ENCODE results near the gene POLK.
"Not testable (repeated sequence)": the region's sequence is repeated elsewhere in the genome, so short reads cannot be mapped to it uniquely, and the experiment has no call there.

Gene POLK

GRCh38 chr5:75511435-75512382, at the start of gene POLK, which contains the start of gene CERT1:
TSS of gene POLK (plus strand) at chr5:75511891.
TSS of gene CERT1 (minus strand) at chr5:75511629. CDS start at chr5:75511207, 422 bp downstream.
- DNase-seq (ENCODE audit: low read depth in 3 of 3) = peak; percentile 93 to 96 (median 94)

GRCh38 chr5:75463726-75464125, 48.0 kb upstream of the POLK start:
- DNase-seq (ENCODE audit: low read depth in 3 of 3) = no peak

- DNase-seq (ENCODE audit: low read depth in 3 of 3) = no peak
Measured at GRCh38 chr5:75465480-75465879, 46.2 kb upstream of the POLK start.

GRCh38 chr5:75466006-75466716, 45.5 kb upstream of the POLK start:
- no peak for DNase-seq (ENCODE audit: low read depth in 3 of 3)

- no peak for DNase-seq (ENCODE audit: low read depth in 3 of 3)
Measured at GRCh38 chr5:75468593-75468992, 43.1 kb upstream of the POLK start.

- no peak for DNase-seq (ENCODE audit: low read depth in 3 of 3)
Measured at GRCh38 chr5:75469017-75469416, 42.7 kb upstream of the POLK start.

GRCh38 chr5:75471193-75471592, 40.5 kb upstream of the POLK start:
- DNase-seq (ENCODE audit: low read depth in 3 of 3) = no peak

GRCh38 chr5:75472973-75473372, 38.7 kb upstream of the POLK start:
- no peak for DNase-seq (ENCODE audit: low read depth in 3 of 3)

- DNase-seq (ENCODE audit: low read depth in 3 of 3) = no peak
Measured at GRCh38 chr5:75473463-75473862, 38.2 kb upstream of the POLK start.

- no peak for DNase-seq (ENCODE audit: low read depth in 3 of 3)
Measured at GRCh38 chr5:75475364-75475763, 36.3 kb upstream of the POLK start.

- DNase-seq (ENCODE audit: low read depth in 3 of 3) = no peak
Measured at GRCh38 chr5:75481024-75481423, 30.7 kb upstream of the POLK start.

- no peak for DNase-seq (ENCODE audit: low read depth in 3 of 3)
Measured at GRCh38 chr5:75482482-75482881, 29.2 kb upstream of the POLK start.

- no peak for DNase-seq (ENCODE audit: low read depth in 3 of 3)
Measured at GRCh38 chr5:75484605-75485004, 27.1 kb upstream of the POLK start.

- not testable (repeated sequence) for DNase-seq (ENCODE audit: low read depth in 3 of 3)
Measured at GRCh38 chr5:75489847-75490246, 21.8 kb upstream of the POLK start.

- no peak for DNase-seq (ENCODE audit: low read depth in 3 of 3)
Measured at GRCh38 chr5:75491621-75492020, 20.1 kb upstream of the POLK start.

- DNase-seq (ENCODE audit: low read depth in 3 of 3) = no peak
Measured at GRCh38 chr5:75496026-75496425, 15.7 kb upstream of the POLK start.

- no peak for DNase-seq (ENCODE audit: low read depth in 3 of 3)
Measured at GRCh38 chr5:75498208-75498777, 13.4 kb upstream of the POLK start.

GRCh38 chr5:75498875-75499274, 12.8 kb upstream of the POLK start:
- not testable (repeated sequence) for DNase-seq (ENCODE audit: low read depth in 3 of 3)

- not testable (repeated sequence) for DNase-seq (ENCODE audit: low read depth in 3 of 3)
Measured at GRCh38 chr5:75505112-75505511, 6.6 kb upstream of the POLK start.

- DNase-seq (ENCODE audit: low read depth in 3 of 3) = no peak
Measured at GRCh38 chr5:75507841-75508240, 3.9 kb upstream of the POLK start.

GRCh38 chr5:75509546-75509945, 2.1 kb upstream of the POLK start:
- no peak for DNase-seq (ENCODE audit: low read depth in 3 of 3)

- no peak for DNase-seq (ENCODE audit: low read depth in 3 of 3)
Measured at GRCh38 chr5:75509956-75510355, 1.7 kb upstream of the POLK start.
